H1 (cell line): ENCODE results near the gene SMAD7. TPM values are rescaled to one million over a fixed set of nuclear protein-coding genes. Genes with fewer than 3 reads are reported as not detected.

Experiments
- CTCF ChIA-PET: fragments of 300-600 bp; sonication (Branson Sonifier 250); formaldehyde crosslinking; loops from one replicate; lab custom pipeline; 2021; ENCODE audit not compliant: partially characterized antibody; lab: Charles Lee
- POLR2A ChIA-PET: fragments of 300-600 bp; sonication (Branson Sonifier 250); formaldehyde crosslinking; loops from one replicate; lab custom pipeline; 2021; ENCODE audit warnings: inconsistent platforms; ENCODE audit not compliant: partially characterized antibody; lab: Charles Lee
- DNase-seq, 2 experiments: peaks; one replicate each; pipeline versions ENCODE4 v3.0.0 to v3.0.0-alpha.2; 2010 to 2022; ENCODE audit warnings: low spot score in 2 of 2, low read depth in 1 of 2, mixed read lengths in 1 of 2
- FAIRE-seq: peaks from 2 replicates; lab custom pipeline; 2011; peaks lifted over from hg19 to GRCh38; lab: Jason Lieb, UNC
- H2AFZ ChIP-seq: 2 replicates; pipeline ENCODE4 v1.8.1; 2012; ENCODE audit warnings: low read length, inconsistent platforms
- H2AK5ac ChIP-seq: 2 replicates; pipeline ENCODE4 v1.6.1; 2013; ENCODE audit warnings: low read depth, low read length
- H2BK120ac ChIP-seq: replicated peaks from 2 replicates; pipeline ENCODE3; 2013; ENCODE audit warnings: low read depth, low read length, inconsistent platforms
- H2BK12ac ChIP-seq: 2 replicates; pipeline ENCODE4 v1.6.1; 2013; ENCODE audit warnings: low read depth, low read length
- H2BK15ac ChIP-seq: 2 replicates; pipeline ENCODE4 v1.6.1; 2013; ENCODE audit warnings: low read length
- H2BK20ac ChIP-seq: 2 replicates; pipeline ENCODE4 v1.6.1; 2013; ENCODE audit warnings: low read length
- H2BK5ac ChIP-seq: 2 replicates; pipeline ENCODE4 v1.6.1; 2013; ENCODE audit warnings: low read depth, low read length
- H3K14ac ChIP-seq: 2 replicates; pipeline ENCODE4 v1.6.1; 2013; ENCODE audit warnings: inconsistent platforms; ENCODE audit not compliant: insufficient read length
- H3K18ac ChIP-seq: 2 replicates; pipeline ENCODE4 v1.6.1; 2013; ENCODE audit warnings: low read length; ENCODE audit errors: extremely low read depth
- H3K23ac ChIP-seq: 2 replicates; pipeline ENCODE4 v1.6.1; 2013; ENCODE audit warnings: inconsistent platforms; ENCODE audit not compliant: insufficient read length
- H3K23me2 ChIP-seq: 2 replicates; pipeline ENCODE4 v1.6.1; 2013; ENCODE audit warnings: low read depth, low read length
- H3K27ac ChIP-seq: 2 replicates; pipeline ENCODE4 v1.6.1; 2011; ENCODE audit warnings: low read depth, low read length, inconsistent platforms
- H3K27me3 ChIP-seq, 4 experiments: replicated peaks in 1 of 4; 1 replicate in 1 of 4; 2 replicates in 3 of 4; pipeline versions ENCODE4 v1.6.1 to v1.8.1; 2011 to 2013; ENCODE audit warnings: low read length in 3 of 4, mild to moderate bottlenecking in 3 of 4, inconsistent platforms in 2 of 4, mixed read lengths in 2 of 4, moderate library complexity in 1 of 4; ENCODE audit not compliant: control insufficient read depth in 3 of 4, insufficient read depth in 3 of 4; ENCODE audit errors: extremely low read depth in 1 of 4
- H3K36me3 ChIP-seq, 4 experiments: 2 replicates each; pipeline versions ENCODE4 v1.6.1 to v1.8.1; 2011 to 2013; ENCODE audit warnings: mild to moderate bottlenecking in 4 of 4, low read length in 3 of 4, moderate library complexity in 2 of 4, control low read depth in 1 of 4, inconsistent platforms in 1 of 4; ENCODE audit not compliant: insufficient read depth in 4 of 4, control insufficient read depth in 2 of 4
- H3K4ac ChIP-seq: replicated peaks from 2 replicates; pipeline ENCODE3; 2013; ENCODE audit warnings: low read length, low read depth, mixed read lengths, inconsistent platforms; ENCODE audit not compliant: insufficient read length
- H3K4me1 ChIP-seq, 4 experiments: replicated peaks in 1 of 4; 1 replicate in 1 of 4; 2 replicates in 3 of 4; pipeline versions ENCODE4 v1.6.1 to v1.8.1; 2011 to 2013; ENCODE audit warnings: low read length in 3 of 4, inconsistent platforms in 2 of 4, mixed read lengths in 1 of 4; ENCODE audit not compliant: insufficient read depth in 4 of 4, control insufficient read depth in 3 of 4
- H3K4me2 ChIP-seq, 2 experiments: 2 replicates each; pipeline versions ENCODE4 v1.6.1 to v1.8.1; 2011 to 2013; ENCODE audit warnings: low read depth in 2 of 2, low read length in 2 of 2, control low read depth in 1 of 2, inconsistent platforms in 1 of 2, mild to moderate bottlenecking in 1 of 2; ENCODE audit not compliant: insufficient read depth in 1 of 2
- H3K4me3 ChIP-seq, 4 experiments: fragments of 200-600, 300-600 bp in 1 of 4; sonication (generic), shearing (Covaris generic), sonication (Bioruptor Twin) in 1 of 4; 2 replicates each; pipeline versions ENCODE4 v1.5.1 to v1.8.1; 2011 to 2016; ENCODE audit warnings: low read length in 4 of 4, low read depth in 3 of 4, control low read depth in 2 of 4, inconsistent platforms in 2 of 4, mild to moderate bottlenecking in 2 of 4, mixed read lengths in 1 of 4, moderate library complexity in 1 of 4; ENCODE audit not compliant: insufficient read depth in 2 of 4; ENCODE audit errors: extremely low read depth in 1 of 4
- H3K56ac ChIP-seq: replicated peaks from 2 replicates; pipeline ENCODE3; 2013; ENCODE audit warnings: low read depth, mild to moderate bottlenecking, mixed read lengths, low read length, inconsistent platforms; ENCODE audit not compliant: insufficient read length
- H3K79me1 ChIP-seq: 2 replicates; pipeline ENCODE4 v1.6.1; 2013; ENCODE audit warnings: low read depth, low read length, control low read depth
- H3K79me2 ChIP-seq, 2 experiments: 2 replicates each; pipeline versions ENCODE4 v1.6.1 to v1.8.1; 2012 to 2013; ENCODE audit warnings: low read length in 2 of 2, mild to moderate bottlenecking in 2 of 2, inconsistent platforms in 1 of 2; ENCODE audit not compliant: insufficient read depth in 2 of 2, control insufficient read depth in 1 of 2
- H3K9ac ChIP-seq, 4 experiments: replicated peaks in 1 of 4; 1 replicate in 1 of 4; 2 replicates in 3 of 4; pipeline versions ENCODE4 v1.6.1 to v1.8.1; 2011 to 2013; ENCODE audit warnings: low read depth in 3 of 4, low read length in 3 of 4, control low read depth in 2 of 4, mild to moderate bottlenecking in 2 of 4, moderate library complexity in 2 of 4, inconsistent platforms in 1 of 4; ENCODE audit errors: extremely low read depth in 1 of 4
- H3K9me3 ChIP-seq, 2 experiments: 2 replicates each; pipeline versions ENCODE4 v1.6.1 to v1.8.1; 2012 to 2013; ENCODE audit warnings: mild to moderate bottlenecking in 2 of 2, moderate library complexity in 2 of 2, control low read depth in 1 of 2, inconsistent platforms in 1 of 2, low read depth in 1 of 2, low read length in 1 of 2, mixed read lengths in 1 of 2; ENCODE audit not compliant: insufficient read depth in 2 of 2
- H4K20me1 ChIP-seq, 2 experiments: replicated peaks in 1 of 2; 2 replicates each; pipeline versions ENCODE3 to v1.8.1; 2011 to 2013; ENCODE audit warnings: inconsistent platforms in 2 of 2, low read length in 2 of 2, mild to moderate bottlenecking in 1 of 2; ENCODE audit not compliant: insufficient read depth in 2 of 2, control insufficient read depth in 1 of 2
- H4K5ac ChIP-seq: 2 replicates; pipeline ENCODE4 v1.6.1; 2013; ENCODE audit warnings: low read length, low read depth, mixed read lengths, inconsistent platforms; ENCODE audit not compliant: insufficient read length
- H4K8ac ChIP-seq: 2 replicates; pipeline ENCODE4 v1.8.0; 2013; ENCODE audit warnings: mild to moderate bottlenecking, moderate library complexity, low read length, inconsistent platforms; ENCODE audit not compliant: insufficient read depth; ENCODE audit errors: extremely low read depth
- H4K91ac ChIP-seq: replicated peaks from 2 replicates; pipeline ENCODE3; 2013; ENCODE audit warnings: low read length, mixed read lengths, inconsistent platforms; ENCODE audit not compliant: insufficient read length
- BCL11A ChIP-seq, 2 experiments: IDR thresholded peaks; one replicate each; pipeline ENCODE4 v1.6.1; 2011; ENCODE audit warnings: low read depth in 2 of 2, low read length in 2 of 2, mild to moderate bottlenecking in 2 of 2
- CBX8 ChIP-seq: fragments of 300-800, 300-1000 bp; sonication (generic); IDR thresholded peaks from 2 replicates; pipeline ENCODE4 v1.7.1; 2016; ENCODE audit warnings: low read depth, low read length, borderline replicate concordance
- JUN ChIP-seq: IDR thresholded peaks from 2 replicates; pipeline ENCODE4 v1.6.1; 2011; ENCODE audit warnings: low read depth, mild to moderate bottlenecking, improper control_type of control experiment, low read length
- PHF8 ChIP-seq: fragments of 200-600 bp; sonication (generic); conservative IDR thresholded peaks from 2 replicates; pipeline ENCODE4 v1.7.1; 2012; ENCODE audit warnings: low read depth, mild to moderate bottlenecking, inconsistent platforms, low read length, moderate library complexity
- SUZ12 ChIP-seq: fragments of 200-600 bp; sonication (generic); IDR thresholded peaks from 2 replicates; pipeline ENCODE4 v1.6.1; 2012; ENCODE audit warnings: mild to moderate bottlenecking, inconsistent platforms, low read length, moderate library complexity, mixed read lengths
- TAF7 ChIP-seq: optimal IDR thresholded peaks from 2 replicates; pipeline ENCODE3; 2011; ENCODE audit warnings: low read depth, mild to moderate bottlenecking, inconsistent platforms, low read length, moderate library complexity, borderline replicate concordance
- TCF12 ChIP-seq: IDR thresholded peaks from 2 replicates; pipeline ENCODE4 v1.6.1; 2011; ENCODE audit warnings: low read depth, mild to moderate bottlenecking, low read length
- WGBS, 2 experiments: shearing (Covaris generic) in 1 of 2; methylation state at CpG; one replicate each; pipeline versions ENCODE4 v1.1.6 to v1.1.7; 2013 to 2015; ENCODE audit warnings: low lambda C conversion rate in 2 of 2, mixed read lengths in 2 of 2, inconsistent platforms in 1 of 2, low coverage in 1 of 2, missing lambda C conversion rate in 1 of 2; ENCODE audit not compliant: insufficient replicate concordance in 2 of 2, insufficient coverage in 1 of 2, insufficient read length in 1 of 2; ENCODE audit errors: extremely low coverage in 1 of 2, missing lambda C conversion rate in 1 of 2; 5-methylcytosine and 5-hydroxymethylcytosine counted together
- polyA plus RNA-seq, 7 experiments: library from polyadenylated mRNA; depleted of rRNA in 3 of 7; stranded (reverse) in 5 of 7; unstranded in 2 of 7; fragments of >200 nt in 5 of 7; fragments of 200-250 nt in 2 of 7; gene quantifications; 1 replicate in 5 of 7; 2 replicates in 1 of 7; 4 replicates in 1 of 7; pipeline versions ENCODE4 v1.2.1 to v1.2.3, GENCODE V29; 2011 to 2013; ENCODE audit warnings: missing spikeins in 2 of 7, mixed read lengths in 2 of 7
- total RNA-seq: library from RNA; stranded (reverse); fragmentation: NEBNext Ultra II Directional; extraction: Animal tissue kit (Norgen Biotek cat#: 25700); gene quantifications from 2 replicates; pipeline ENCODE4 v1.2.1, GENCODE V29; 2021
- TF ChIP-seq, protein P1 (sequence below): IDR thresholded peaks from 2 replicates; pipeline ENCODE4 v1.6.1; 2012; ENCODE audit warnings: low read length, inconsistent platforms

The SMAD7 gene
- total and polyA plus RNA-seq, 2 of the 8 experiments (the other 6 are each of a cell fraction or from before 2014, with no cell fraction given), result 6.5 to 15.5 TPM

DNA sequence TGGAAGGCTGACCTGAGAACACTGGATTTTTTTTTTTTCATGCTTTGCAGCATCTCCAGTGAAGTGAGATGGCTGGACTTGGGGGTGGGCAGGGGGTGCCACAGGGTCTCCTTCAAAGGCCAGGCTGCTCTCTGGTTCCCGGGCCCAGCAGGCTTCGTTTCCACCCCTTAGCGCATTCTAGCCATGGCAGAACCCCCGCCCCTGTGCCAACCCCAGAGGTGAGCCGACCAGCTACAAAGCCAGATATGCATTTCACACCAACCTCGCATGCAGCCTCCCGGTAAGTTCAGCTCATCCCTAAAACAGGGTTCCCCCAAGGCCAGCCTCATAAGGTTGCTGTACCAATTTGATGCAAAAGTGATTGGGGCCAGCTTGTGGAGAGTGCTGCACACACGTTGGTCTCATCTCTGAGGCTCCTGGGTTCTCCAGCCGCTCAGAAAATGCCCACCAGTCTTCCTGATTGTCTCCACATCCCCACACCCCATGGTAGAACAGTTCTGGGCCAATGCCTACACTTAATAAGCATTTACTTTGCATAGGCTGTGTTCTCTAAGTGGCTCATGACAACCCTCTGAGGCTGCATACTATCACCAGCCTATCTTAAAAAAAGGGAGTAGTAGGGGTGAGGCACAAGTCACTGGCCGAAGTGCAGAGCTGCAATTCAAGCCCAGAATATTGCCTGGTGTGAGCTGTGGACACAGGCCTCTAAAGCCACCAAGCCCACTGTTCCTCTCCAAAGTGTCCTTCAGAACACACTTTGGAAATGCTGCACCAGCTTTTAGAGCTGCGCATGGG, 23.3 kb downstream of the SMAD7 start:
- Histone ChIP-seq H3K27me3 (no peaks in the 10 kb centered on the region; a peak in 1 of 7 replicates), H3K79me2 (peaks cover 4 to 73% of the 10 kb centered on the region in 2 experiments), H2BK5ac (no peak overlapping the region), H4K91ac (no peak overlapping the region), H2BK12ac (0 out of 2 replicates have a peak overlapping the region, but pooled peaks have one; percentile 17), H2AFZ (no peak overlapping the region), H2AK5ac (no peak overlapping the region), H3K23ac (no peak overlapping the region), H2BK120ac (no peak overlapping the region), H3K14ac (no peak overlapping the region), H3K4me1 (peaks cover 18 to 59% (median 41%) of the 10 kb centered on the region in 4 experiments), H3K4ac (no peak overlapping the region), H3K4me3 (no peak overlapping the region), H3K4me2 (no peak overlapping the region), H4K8ac (no peak overlapping the region), H2BK15ac (0 out of 2 replicates have a peak overlapping the region, but pooled peaks have one; percentile 18), H4K5ac (no peak overlapping the region), H3K23me2 (no peaks in the 10 kb centered on the region), H2BK20ac (no peak overlapping the region), H3K18ac (no peak overlapping the region), H3K36me3 (no peaks in the 10 kb centered on the region), H4K20me1 (peaks cover 0 to 6% of the 10 kb centered on the region in 2 experiments)
- DNase-seq (no peak), FAIRE-seq (no peak)
- WGBS, 2 experiments, result 85% methylated on average over 11 of the region's 11 CpGs; no CpG with 5 or more reads in 1 of the 2 experiments
- ChIA-PET CTCF (interaction anchor here (0.6 to 2.2 kb wide), 7 partner anchors 10 to 520 kb away, joined by 3 to 5 read pairs (median 3); no protein-coding TSS in a partner anchor), POLR2A (interaction anchor here (0.7 to 1.5 kb wide), 3 partner anchors 10 to 25 kb away, joined by 3 to 7 read pairs (median 3); no protein-coding TSS in a partner anchor)
- TF ChIP-seq JUN (no peak), CBX8 (no peak), TAF7 (no peak), PHF8 (no peak), SUZ12 (no peak), BCL11A (IDR thresholded peaks at IDR 0.05; ENCODE audit: low read depth in 2 of 2, low read length in 2 of 2) (no peak), TCF12 (no peak)
- TF ChIP-seq, protein P1, sequence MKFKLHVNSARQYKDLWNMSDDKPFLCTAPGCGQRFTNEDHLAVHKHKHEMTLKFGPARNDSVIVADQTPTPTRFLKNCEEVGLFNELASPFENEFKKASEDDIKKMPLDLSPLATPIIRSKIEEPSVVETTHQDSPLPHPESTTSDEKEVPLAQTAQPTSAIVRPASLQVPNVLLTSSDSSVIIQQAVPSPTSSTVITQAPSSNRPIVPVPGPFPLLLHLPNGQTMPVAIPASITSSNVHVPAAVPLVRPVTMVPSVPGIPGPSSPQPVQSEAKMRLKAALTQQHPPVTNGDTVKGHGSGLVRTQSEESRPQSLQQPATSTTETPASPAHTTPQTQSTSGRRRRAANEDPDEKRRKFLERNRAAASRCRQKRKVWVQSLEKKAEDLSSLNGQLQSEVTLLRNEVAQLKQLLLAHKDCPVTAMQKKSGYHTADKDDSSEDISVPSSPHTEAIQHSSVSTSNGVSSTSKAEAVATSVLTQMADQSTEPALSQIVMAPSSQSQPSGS, result no peak
- TF ChIP-seq, all 59 proteins: peak for 0
- Histone ChIP-seq H3K56ac (no peak overlapping the region), H3K79me1 (peaks cover 20% of the 10 kb centered on the region), H3K27ac (no peak overlapping the region), H3K9ac (no peak overlapping the region), H3K9me3 (no peaks in the 10 kb centered on the region)
